COLO829 (cell line): ENCODE measurements around the gene ALK.

Experiments
- DNase-seq: peaks from one replicate; pipeline ENCODE4 v3.0.0; 2012; ENCODE audit warnings: low spot score

The ALK gene

GRCh38 chr2:29361231-29361630 is 560.2 kb downstream of the ALK start:
- DNase-seq: no peak

DNA sequence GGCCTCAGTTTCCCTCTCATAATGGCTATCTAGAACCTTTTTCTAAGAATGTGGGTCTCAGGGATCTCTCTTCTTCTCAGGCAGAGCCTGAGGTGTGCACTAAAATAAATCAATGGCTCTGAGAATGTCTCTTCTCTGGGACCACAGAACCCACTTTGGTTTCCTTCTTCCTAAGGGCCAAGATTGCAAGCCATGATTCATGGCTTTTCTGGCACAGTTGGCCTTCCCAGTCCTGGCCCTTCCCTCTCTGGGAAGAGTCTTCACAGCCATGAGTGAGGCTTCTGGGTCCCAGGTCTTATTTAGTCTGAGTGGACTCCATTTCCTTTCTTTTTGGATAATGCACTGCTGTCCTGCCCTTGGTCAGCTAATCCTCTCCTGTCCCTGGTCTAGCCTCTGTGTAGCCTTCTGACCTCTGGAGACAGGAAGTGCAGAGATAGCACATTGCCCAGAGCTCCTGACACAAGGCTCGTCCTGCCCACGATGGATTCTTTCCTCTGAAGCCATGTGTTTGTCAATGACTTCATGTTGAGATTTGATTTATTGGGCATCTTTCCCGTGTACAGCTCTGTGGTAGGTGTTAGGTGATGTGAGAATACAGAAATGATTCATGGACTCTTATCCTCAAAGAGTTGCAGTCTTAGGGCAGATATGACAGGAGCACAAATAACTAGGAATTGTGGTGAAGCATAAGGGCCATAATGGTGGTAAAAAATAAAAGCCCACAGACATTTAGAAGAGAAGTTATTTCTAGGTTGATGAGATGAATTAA is 561.2 kb downstream of the ALK start:
- DNase-seq: no peak

- DNase-seq: no peak
Observed at GRCh38 chr2:29353403-29353991, 567.9 kb downstream of the ALK start.

- no peak for DNase-seq
Observed at GRCh38 chr2:29351916-29352591, 569.3 kb downstream of the ALK start.

DNA sequence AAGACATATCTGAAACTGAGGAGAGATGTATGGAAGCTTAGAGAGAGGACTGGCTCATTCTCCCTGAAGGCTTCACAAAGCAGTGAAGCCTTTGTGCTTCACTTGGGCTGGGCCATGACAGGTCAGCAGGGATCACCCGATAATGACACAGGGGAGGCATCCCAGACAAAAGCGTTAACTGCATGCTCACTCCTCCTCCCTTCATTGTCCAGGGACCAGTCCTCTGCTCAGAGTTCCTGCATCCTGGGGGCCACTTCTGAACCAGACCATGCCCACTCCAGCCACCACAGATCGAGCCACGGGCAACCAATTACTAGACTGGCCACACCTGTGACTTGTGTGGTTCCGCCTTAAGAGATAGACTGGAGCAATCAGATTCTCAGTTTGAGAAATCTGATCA is 570.1 kb downstream of the ALK start:
- DNase-seq: no peak

- no peak for DNase-seq
Observed at GRCh38 chr2:29349316-29350030, 571.9 kb downstream of the ALK start.

DNA sequence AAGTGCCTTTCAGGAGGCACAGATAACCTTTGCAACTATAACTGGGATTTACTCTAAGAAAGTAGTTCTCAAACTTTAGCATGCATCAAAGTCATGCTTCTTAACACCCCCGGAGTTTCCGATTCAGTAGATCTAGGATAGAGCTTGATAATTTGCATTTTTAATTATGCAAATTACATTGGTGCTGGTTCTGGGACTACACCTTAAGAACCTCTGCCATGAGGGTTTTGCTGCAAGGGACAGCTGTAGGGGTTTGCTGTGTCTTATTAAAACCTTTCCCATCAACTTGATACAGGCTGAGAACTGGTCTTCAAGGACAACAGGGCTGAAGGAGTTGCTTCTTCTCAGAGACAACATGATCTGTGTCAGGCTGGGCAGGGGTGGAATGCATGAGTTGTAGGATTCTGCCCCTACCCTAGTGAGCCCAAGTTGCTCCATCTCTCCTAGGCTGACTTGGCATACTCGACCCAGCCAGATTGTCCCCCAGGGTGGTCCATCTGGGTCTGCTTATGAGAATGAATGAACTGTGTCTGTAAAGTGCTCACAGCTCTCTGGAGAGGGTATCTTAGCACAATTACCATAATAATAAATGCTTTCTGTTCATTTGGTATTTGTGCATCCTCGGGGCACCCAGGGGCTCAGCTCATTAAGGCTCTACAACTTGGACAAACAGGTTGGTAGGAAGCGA is 573.5 kb downstream of the ALK start:
- DNase-seq: no peak

GRCh38 chr2:29345236-29345635 is 576.1 kb downstream of the ALK start:
- no peak for DNase-seq

DNA sequence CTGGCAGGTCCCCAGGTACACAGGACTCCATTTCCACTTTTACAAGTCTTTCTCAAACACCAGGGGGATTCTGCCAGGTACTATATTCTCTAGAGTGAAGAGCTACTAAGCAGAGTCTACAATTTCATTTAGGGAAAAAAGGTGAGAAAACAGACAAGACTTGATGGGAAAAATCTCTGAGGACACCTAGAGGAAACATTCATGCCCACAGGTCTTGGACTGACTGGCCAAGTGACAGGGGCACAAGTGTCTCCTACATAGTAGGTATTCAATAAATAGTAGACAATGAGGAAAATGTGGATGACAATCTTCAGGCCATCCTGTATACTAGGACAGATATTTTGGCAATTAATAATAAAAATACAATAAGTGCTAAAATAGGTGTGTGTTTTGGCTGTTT is 577.6 kb downstream of the ALK start:
- no peak for DNase-seq

DNA sequence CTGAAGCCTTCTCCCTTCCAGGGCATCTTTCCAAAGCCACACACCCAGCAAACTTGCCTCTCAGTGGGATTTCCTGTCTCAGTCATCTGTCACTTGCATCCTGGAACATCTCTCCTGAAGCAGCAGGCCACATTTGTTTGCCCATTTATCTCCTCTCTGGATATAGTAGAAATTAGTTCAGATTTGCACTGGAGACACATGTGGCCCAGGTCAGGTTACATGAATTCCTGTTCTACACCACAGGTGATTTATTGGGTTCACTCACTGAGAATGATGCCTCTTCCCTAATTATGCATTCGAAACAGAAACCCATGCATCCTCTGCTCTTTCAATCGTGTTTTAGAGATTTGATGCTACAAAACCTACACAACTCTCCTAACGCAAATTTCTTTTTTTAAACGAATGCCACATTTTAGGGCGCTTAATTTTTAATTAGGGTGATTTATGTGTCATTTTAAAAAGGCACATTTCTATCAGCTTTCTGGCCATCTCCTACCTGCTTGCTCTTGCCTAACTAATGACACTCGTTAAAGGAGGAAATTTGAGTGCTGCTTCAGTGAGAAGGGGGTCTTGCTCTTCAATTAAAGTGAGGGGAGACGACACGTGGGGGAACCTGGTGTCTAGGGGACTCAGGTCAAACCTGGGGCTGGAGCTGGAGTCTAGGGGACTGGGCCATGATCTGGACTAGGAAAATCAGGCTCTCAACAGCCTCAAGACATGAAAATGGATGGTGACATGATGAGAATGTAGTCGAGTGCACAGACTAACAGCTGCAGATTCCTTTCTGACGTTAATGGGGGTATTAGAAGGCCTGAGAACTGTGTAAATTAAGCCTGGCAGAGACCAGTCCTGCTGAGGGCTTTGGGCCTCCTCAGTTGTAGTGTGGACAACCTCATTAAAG is 584.8 kb downstream of the ALK start:
- no peak for DNase-seq

GRCh38 chr2:29335396-29335795 is 586.0 kb downstream of the ALK start:
- no peak for DNase-seq

- DNase-seq: no peak
Observed at GRCh38 chr2:29334706-29335105, 586.7 kb downstream of the ALK start.

- no peak for DNase-seq
Observed at GRCh38 chr2:29332540-29332939, 588.8 kb downstream of the ALK start.

DNA sequence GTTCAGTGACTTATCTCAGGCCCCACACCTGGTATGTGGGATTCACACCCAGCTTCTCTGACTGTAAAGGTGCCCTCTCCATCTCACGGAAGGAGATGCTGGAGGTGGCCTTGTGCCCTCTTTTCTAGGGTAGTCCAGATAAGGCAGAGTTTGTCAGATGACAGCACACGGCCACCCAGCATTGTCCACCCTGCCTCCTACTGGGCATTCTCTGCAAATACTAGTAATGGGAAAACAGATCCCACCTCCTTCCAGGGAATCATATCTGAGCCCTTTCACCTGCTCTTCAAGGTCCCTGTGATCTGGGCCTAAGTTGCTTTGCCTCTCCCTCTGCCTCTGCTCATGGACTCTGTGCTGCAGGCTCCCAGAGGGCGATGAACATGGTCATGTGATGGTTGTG is 591.5 kb downstream of the ALK start:
- DNase-seq: no peak

DNA sequence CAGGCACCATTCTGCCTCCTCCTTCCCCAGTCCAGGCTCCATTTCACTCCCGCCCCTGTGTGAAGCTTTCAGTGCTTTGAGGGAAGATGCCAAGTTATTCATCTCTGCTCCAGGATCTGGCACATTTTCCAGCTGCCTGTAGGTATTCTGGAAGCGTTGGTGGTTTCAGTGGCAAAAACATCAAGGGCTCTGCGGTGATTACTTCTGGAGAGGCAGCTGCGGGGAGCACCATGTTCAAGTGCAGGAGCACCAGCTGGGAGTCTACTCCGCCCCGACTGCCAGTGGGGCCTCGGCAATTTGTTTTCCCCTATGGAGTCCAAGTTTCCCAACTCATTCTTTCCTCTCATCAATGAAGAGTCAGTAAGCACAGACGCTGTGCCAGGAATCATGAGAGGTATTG is 594.5 kb downstream of the ALK start:
- DNase-seq: no peak

DNA sequence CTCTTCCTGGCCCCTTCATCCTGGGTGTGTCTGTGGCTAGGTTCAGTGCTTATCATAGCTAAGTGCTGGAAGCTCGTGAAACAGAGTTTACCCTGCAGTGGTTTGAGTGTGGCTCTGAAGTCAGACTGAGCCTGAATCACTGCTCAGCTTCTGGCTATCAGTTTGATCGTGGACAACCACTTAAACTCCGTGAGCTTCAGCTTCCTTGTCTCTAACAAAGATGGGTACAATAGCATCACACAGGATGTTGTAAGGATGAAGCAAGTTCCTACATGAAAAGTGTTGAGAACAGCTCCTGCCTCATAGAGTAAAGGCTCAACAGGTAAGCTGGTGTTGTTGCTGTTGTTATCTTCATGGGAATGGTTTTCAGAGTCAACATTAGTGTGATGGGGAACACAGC is 595.8 kb downstream of the ALK start:
- no peak for DNase-seq

- no peak for DNase-seq
Observed at GRCh38 chr2:29323961-29324360, 597.4 kb downstream of the ALK start.

GRCh38 chr2:29323301-29323700 is 598.1 kb downstream of the ALK start:
- DNase-seq: no peak

GRCh38 chr2:29322011-29322410 is 599.4 kb downstream of the ALK start:
- DNase-seq: no peak

- no peak for DNase-seq
Observed at GRCh38 chr2:29317801-29318485, 603.4 kb downstream of the ALK start.
